Sigmoid colon (tissue), 7 donors: ENCODE measurements around the gene CYP2D6. TPM values are rescaled to one million over a fixed set of nuclear protein-coding genes. Genes with fewer than 3 reads are reported as not detected.
"Not testable (repeated sequence)": the region's sequence is repeated elsewhere in the genome, so short reads cannot be mapped to it uniquely, and the experiment has no call there.

Source experiments
- DNase-seq: peaks from one replicate; pipeline ENCODE4 v3.0.0-alpha.2; 2019
- H3K27ac ChIP-seq, 4 donors: fragments of 200-600 bp; sonication (generic); one replicate each; pipeline ENCODE4 v1.5.1; 2016 to 2019; ENCODE audit warnings: mild to moderate bottlenecking in 1 of 4
- H3K27me3 ChIP-seq, 3 donors: fragments of 200-600 bp; sonication (generic); one replicate each; pipeline ENCODE4 v1.5.1; 2019; ENCODE audit warnings: mild to moderate bottlenecking in 1 of 3
- H3K36me3 ChIP-seq, 4 donors: fragments of 200-600 bp; sonication (generic); one replicate each; pipeline ENCODE4 v1.5.1; 2016 to 2019
- H3K4me1 ChIP-seq, 4 donors: fragments of 200-600 bp; sonication (generic); one replicate each; pipeline ENCODE4 v1.5.1; 2017 to 2019
- H3K4me3 ChIP-seq, 4 donors: fragments of 200-600 bp; sonication (generic); one replicate each; pipeline ENCODE4 v1.5.1; 2017 to 2019; ENCODE audit warnings: mild to moderate bottlenecking in 2 of 4, moderate library complexity in 1 of 4
- H3K9me3 ChIP-seq, 4 donors: fragments of 200-600 bp in 3 of 4; sonication (generic) in 3 of 4; one replicate each; pipeline versions ENCODE4 v1.5.1 to v1.6.1; 2013 to 2019
- CTCF ChIP-seq, 4 experiments: fragments of 450-650 bp in 3 of 4; fragments of 200-600 bp in 1 of 4; IDR thresholded peaks; one replicate each; pipeline ENCODE4 v1.5.1; 2016 to 2019; ENCODE audit warnings: antibody characterized with exemption in 4 of 4, mild to moderate bottlenecking in 3 of 4, moderate library complexity in 2 of 4
- EP300 ChIP-seq, 4 donors: sonication (generic); formaldehyde crosslinking; IDR thresholded peaks; one replicate each; pipeline ENCODE4 v1.6.1; 2017; ENCODE audit warnings: antibody characterized with exemption in 4 of 4
- POLR2A ChIP-seq, 2 donors: fragments of 450-650 bp; IDR thresholded peaks; one replicate each; pipeline ENCODE4 v1.6.1; 2016; ENCODE audit warnings: antibody characterized with exemption in 2 of 2, mild to moderate bottlenecking in 2 of 2, moderate library complexity in 2 of 2
- POLR2AphosphoS5 ChIP-seq, 4 donors: sonication (generic); formaldehyde crosslinking; IDR thresholded peaks; one replicate each; pipeline ENCODE4 v1.6.1; 2017; ENCODE audit warnings: antibody characterized with exemption in 4 of 4
- WGBS, 2 donors: extraction: QIAGEN DNeasy Blood & Tissue Kit; methylation state at CpG; one replicate each; pipeline ENCODE4 v1.1.7; 2013; 5-methylcytosine and 5-hydroxymethylcytosine counted together
- intact Hi-C: fragments of 100-400 bp; cut with DNase I; formaldehyde crosslinking; loops from one replicate; pipeline ENCODE4 v1.15.1; 2023
- polyA plus RNA-seq, 3 donors: library from polyadenylated mRNA; stranded (reverse); fragments of 200-250 nt; gene quantifications; one replicate each; pipeline ENCODE4 v1.2.3, GENCODE V29; 2013
- total RNA-seq, 4 donors: library from RNA; depleted of rRNA; stranded (reverse); fragments of >200 nt; gene quantifications; one replicate each; pipeline ENCODE4 v1.1.0, GENCODE V29; 2016
- donor health status: healthy with polysubstance abuse.
- donor health status: Bipolar disorder and iron deficiency.
- donor health status: healthy.

Gene CYP2D6
- total and polyA plus RNA-seq, 7 donors = 0.36 to 3.7 (median 1.2) TPM; not detected in 3

- TF ChIP-seq EP300 (IDR thresholded peaks at IDR 0.05) (no peak), POLR2A (IDR thresholded peaks at IDR 0.05) (no peak), CTCF (IDR thresholded peaks at IDR 0.05) (no peak)
- H3K27me3 ChIP-seq = no peaks in the 10 kb centered on the region
- no peaks in the 10 kb centered on the region for H3K4me1 ChIP-seq
- H3K36me3 ChIP-seq = no peaks in the 10 kb centered on the region
- H3K4me3 ChIP-seq = no peak overlapping the region
- intact Hi-C loops = no loop called here
- H3K27ac ChIP-seq = no peak overlapping the region
- DNase-seq = no peak
- WGBS, 2 donors = 79 to 85% methylated on average over 8 of the region's 8 CpGs
- no peaks in the 10 kb centered on the region for H3K9me3 ChIP-seq
These were observed 952 bp upstream of the CYP2D6 start for GRCh38 chr22:42131562-42131961.

DNA sequence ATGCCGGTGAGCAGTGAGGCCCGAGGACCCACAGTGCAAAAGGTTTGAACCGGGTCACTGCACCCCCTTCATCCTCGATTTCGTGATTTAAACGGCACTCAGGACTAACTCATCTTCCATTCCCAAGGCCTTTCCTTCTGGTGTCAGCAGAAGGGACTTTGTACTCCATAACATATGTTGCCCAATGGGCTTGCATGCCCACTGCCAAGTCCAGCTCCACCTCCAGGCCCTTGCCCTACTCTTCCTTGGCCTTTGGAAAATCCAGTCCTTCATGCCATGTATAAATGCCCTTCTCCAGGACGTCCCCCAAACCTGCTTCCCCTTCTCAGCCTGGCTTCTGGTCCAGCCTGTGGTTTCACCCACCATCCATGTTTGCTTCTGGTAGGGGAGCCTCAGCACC, 428 bp downstream of the CYP2D6 start:
- WGBS, 2 donors = 0% methylated on average over 1 of the region's 7 CpGs
- H3K27me3 ChIP-seq, intact Hi-C loops, H3K36me3 ChIP-seq, H3K9me3 ChIP-seq, H3K27ac ChIP-seq, H3K4me1 ChIP-seq, H3K4me3 ChIP-seq, DNase-seq: not testable (repeated sequence)

DNA sequence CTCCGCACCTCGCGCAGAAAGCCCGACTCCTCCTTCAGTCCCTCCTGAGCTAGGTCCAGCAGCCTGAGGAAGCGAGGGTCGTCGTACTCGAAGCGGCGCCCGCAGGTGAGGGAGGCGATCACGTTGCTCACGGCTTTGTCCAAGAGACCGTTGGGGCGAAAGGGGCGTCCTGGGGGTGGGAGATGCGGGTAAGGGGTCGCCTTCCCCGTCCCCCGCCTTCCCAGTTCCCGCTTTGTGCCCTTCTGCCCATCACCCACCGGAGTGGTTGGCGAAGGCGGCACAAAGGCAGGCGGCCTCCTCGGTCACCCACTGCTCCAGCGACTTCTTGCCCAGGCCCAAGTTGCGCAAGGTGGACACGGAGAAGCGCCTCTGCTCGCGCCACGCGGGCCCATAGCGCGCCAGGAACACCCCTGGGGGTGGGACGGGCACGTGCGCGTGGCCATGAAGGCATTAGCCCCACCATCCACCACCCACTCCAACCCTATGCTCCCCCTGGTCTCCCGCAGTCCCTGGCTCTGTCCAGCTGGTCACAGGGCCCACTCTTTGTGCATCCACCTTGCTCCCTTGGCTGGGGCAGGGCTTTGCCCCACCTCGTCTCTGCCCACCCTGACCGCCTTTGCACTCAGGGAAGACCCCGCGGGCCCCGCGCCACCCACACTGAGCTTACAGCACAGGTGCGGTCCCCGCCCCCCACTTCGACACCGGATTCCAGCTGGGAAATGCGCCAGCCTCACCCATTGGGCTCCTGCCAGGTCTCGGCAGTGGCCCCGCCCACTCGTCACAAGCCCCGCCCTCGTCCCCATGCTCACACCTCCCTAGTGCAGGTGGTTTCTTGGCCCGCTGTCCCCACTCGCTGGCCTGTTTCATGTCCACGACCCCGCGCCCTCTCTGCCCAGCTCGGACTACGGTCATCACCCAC, 1.6 kb downstream of the CYP2D6 start:
- WGBS, 2 donors = 61 to 77% methylated on average over 65 of the region's 65 CpGs
- not testable (repeated sequence) for H3K4me3 ChIP-seq

GRCh38 chr22:42128007-42128406, 2.6 kb downstream of the CYP2D6 start:
- DNase-seq = not testable (repeated sequence)

More for the DNA sequence above, 1.6 kb downstream of the CYP2D6 start:
- DNase-seq, intact Hi-C loops, H3K9me3 ChIP-seq, H3K27me3 ChIP-seq, H3K27ac ChIP-seq, H3K36me3 ChIP-seq, H3K4me1 ChIP-seq: not testable (repeated sequence)

DNA sequence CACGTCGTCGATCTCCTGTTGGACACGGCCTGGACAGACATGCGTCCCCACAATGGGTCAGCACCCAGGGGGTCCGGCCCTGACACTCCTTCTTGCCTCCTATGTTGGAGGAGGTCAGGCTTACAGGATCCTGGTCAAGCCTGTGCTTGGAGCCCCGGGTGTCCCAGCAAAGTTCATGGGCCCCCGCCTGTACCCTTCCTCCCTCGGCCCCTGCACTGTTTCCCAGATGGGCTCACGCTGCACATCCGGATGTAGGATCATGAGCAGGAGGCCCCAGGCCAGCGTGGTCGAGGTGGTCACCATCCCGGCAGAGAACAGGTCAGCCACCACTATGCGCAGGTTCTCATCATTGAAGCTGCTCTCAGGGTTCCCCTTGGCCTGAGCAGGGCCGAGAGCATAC, 3.0 kb downstream of the CYP2D6 start:
- Histone ChIP-seq H3K36me3 (no peaks in the 10 kb centered on the region), H3K9me3 (no peaks in the 10 kb centered on the region), H3K27me3 (no peaks in the 10 kb centered on the region), H3K27ac (no peak overlapping the region), H3K4me1 (no peaks in the 10 kb centered on the region), H3K4me3 (no peak overlapping the region)
- intact Hi-C loops = no loop called here
- DNase-seq = no peak
- WGBS, 2 donors = 89 to 91% methylated on average over 16 of the region's 16 CpGs
- TF ChIP-seq CTCF (IDR thresholded peaks at IDR 0.05) = no peak
- TF ChIP-seq EP300 (IDR thresholded peaks at IDR 0.05) = no peak
- TF ChIP-seq POLR2A (IDR thresholded peaks at IDR 0.05) = no peak
- TF ChIP-seq POLR2AphosphoS5 (IDR thresholded peaks at IDR 0.05) = no peak

More at GRCh38 chr22:42128007-42128406, 2.6 kb downstream of the CYP2D6 start:
- WGBS, 2 donors = 92 to 93% methylated on average over 13 of the region's 13 CpGs
- H3K4me1 ChIP-seq, H3K9me3 ChIP-seq, H3K27ac ChIP-seq, H3K27me3 ChIP-seq, H3K36me3 ChIP-seq, intact Hi-C loops, H3K4me3 ChIP-seq: not testable (repeated sequence)

GRCh38 chr22:42123529-42123928, 7.1 kb downstream of the CYP2D6 start:
- H3K9me3 ChIP-seq, intact Hi-C loops, H3K27ac ChIP-seq, DNase-seq, H3K27me3 ChIP-seq, H3K4me1 ChIP-seq, H3K36me3 ChIP-seq, H3K4me3 ChIP-seq: not testable (repeated sequence)
- WGBS, 2 donors = no CpG with 5 or more reads among the region's 4 CpGs

- H3K9me3 ChIP-seq, H3K4me3 ChIP-seq, DNase-seq, H3K4me1 ChIP-seq, intact Hi-C loops, H3K27me3 ChIP-seq, H3K27ac ChIP-seq, H3K36me3 ChIP-seq: not testable (repeated sequence)
- 27 to 34% methylated on average over 15 of the region's 15 CpGs for WGBS, 2 donors
These were observed 10.2 kb downstream of the CYP2D6 start for GRCh38 chr22:42120231-42121021.
